Measurements from ENCODE around the gene SH3GL1.

The SH3GL1 gene, protein sequence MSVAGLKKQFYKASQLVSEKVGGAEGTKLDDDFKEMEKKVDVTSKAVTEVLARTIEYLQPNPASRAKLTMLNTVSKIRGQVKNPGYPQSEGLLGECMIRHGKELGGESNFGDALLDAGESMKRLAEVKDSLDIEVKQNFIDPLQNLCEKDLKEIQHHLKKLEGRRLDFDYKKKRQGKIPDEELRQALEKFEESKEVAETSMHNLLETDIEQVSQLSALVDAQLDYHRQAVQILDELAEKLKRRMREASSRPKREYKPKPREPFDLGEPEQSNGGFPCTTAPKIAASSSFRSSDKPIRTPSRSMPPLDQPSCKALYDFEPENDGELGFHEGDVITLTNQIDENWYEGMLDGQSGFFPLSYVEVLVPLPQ

GRCh38 chr19:4400135-4400936 is at the start of gene SH3GL1:
SH3GL1 (minus strand) TSS chr19:4400547; CDS start chr19:4400368, 179 bp downstream.
- FAIRE-seq = no peak

DNA sequence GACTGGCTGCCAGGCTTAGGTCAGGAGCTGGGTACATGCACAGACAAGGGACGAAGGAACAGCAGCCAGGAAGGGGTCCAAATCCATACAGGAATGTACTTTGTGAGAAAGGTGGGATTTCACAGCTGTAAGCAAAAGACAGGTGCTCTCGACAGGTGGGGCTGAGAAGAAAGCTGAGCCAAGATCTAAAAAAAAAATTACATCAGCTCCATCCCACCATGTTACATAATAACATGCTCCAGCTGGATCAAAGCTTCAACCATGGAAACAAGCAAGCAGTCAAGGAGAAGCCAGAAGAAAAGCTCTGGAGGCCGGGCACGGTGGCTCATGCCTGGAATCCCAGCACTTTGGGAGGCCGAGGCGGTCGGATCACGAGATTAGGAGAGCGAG is 49.3 kb upstream of the SH3GL1 start:
- no peak for FAIRE-seq

DNA sequence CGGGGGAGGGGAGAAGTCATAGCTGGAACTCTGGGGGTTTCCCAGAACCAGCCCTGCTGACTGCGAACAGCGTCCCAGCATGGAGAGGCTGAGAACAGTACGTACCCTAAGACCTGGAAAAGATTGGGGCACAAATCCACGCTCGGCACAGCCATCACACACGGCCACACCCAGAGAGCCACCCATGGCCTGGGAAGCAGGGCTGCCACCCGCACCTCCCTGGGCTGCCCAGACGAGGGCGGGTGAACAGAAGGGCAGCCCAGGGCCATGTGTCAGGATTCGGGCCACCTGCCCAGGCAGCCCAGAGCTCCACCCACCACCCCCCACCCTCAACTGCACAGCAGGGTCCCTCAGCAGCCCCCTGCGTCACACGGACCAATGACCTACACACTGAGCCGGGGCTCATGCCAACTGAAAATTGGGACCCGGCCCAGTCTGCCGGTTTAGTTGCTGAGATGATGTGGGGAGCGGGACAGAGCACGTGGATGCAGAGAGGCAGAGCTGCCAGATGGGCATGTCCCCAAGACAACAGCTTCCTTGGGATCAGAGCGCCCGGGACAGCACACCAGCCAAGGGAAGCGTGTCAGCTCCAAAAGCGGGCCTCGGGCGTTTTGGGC is 48.8 kb upstream of the SH3GL1 start:
- FAIRE-seq = no peak

- no peak for FAIRE-seq
These were observed 48.0 kb upstream of the SH3GL1 start for GRCh38 chr19:4448147-4448985.

DNA sequence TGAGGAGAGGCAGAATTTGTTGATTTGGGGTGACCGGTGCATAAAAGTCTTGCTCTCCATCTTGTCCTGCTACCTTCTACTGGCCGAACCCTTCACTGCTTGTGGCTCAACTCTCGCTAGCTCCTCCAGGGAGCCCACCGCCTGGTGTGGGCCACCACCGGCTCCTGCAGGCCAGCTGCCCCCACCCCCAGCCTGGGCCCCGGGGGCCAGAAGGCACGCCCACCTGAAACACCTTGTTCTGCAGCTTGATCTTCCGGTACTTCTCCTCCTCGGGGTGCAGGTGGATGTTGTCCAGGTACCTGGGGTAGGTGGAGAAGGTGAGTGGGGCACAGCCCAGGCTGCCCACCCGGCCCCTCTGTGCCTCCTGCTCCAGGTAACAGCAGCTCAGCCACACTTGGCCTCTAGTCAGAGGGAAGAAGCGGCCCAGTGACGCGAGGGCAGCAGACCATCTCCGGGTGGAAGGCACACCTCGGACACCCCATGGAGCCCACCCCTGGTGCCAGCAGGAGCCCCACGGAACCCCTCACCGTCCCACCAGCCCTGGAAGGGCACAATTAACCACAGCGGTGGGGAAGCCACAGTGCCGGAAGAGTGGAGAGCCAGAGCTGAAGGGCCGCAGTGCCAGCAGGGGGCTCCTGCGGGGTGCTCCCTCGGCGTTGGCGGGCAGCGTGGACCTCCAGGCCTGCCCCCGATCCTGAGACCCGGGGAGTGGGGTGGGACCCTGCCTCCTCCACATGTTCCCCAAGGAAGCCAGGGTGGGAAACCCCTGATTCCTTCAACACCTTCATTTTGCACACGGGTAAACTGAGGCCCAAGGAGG is 47.2 kb upstream of the SH3GL1 start:
- no peak for FAIRE-seq

GRCh38 chr19:4446704-4447200 is 46.4 kb upstream of the SH3GL1 start:
- FAIRE-seq = no peak

- no peak for FAIRE-seq
These were observed 45.8 kb upstream of the SH3GL1 start for GRCh38 chr19:4445963-4446703.

GRCh38 chr19:4444765-4445741 is 44.7 kb upstream of the SH3GL1 start:
- FAIRE-seq = no peak

- FAIRE-seq = no peak
These were observed 43.8 kb upstream of the SH3GL1 start for GRCh38 chr19:4443966-4444764.

- no peak for FAIRE-seq
These were observed 42.8 kb upstream of the SH3GL1 start for GRCh38 chr19:4443188-4443587.

DNA sequence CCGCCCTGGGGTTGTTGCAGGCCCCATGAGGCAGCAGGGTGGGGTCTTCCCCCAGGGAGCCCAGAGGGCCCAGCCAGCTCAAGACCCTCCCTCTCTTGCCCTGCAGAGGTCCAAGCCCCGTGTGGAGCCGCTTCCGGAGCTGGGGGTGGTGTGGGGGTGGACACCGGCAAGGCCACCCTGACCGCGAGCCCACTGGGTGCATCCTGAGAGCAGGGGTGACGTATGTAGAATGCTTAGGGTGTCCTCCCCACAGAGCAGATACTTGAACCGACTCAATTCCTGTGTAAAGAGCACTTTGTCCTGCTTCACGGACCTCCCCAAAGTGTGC is 42.4 kb upstream of the SH3GL1 start:
- no peak for FAIRE-seq

GRCh38 chr19:4441994-4442818 is 41.9 kb upstream of the SH3GL1 start:
- no peak for FAIRE-seq

DNA sequence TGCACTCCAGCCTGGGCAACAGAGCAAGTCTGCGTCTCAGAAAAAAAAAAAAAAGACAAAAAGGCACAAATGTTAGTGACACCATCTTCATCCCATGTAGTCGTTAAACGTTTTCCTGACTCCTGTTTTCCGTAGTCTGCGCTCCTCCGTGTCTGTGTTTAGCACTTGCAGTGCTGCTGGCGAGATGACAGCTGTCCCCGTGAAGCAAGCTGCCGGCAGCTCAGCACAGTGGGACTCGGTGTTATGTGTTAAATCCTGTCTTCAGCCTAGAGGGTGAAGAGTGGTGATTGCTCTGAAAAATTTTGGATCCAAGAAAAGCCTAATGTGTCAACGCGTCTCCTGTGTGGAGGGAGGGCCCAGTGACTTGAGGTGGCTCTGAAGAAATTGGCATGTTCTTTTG is 38.9 kb upstream of the SH3GL1 start:
- no peak for FAIRE-seq

GRCh38 chr19:4437103-4437502 is 36.8 kb upstream of the SH3GL1 start:
- no peak for FAIRE-seq

DNA sequence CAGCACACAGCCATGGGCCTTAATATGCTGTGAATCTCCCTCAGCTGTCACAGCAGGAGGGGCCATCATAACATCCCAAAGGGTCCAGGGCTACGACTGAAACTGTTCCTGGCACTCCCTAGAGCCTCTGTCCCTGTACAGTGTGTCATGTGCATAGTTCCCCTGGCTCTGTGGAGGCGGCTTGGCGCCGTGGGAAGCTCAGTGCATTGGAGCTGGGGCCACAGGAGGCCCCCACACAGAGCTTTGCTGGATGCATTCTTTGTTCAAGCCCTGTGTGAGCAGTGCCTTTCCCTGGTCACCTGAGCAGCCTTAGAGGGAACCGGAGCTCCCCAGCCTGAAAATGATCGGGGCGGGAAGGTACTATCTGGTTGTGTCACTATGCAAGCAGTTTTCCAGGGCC is 35.9 kb upstream of the SH3GL1 start:
- FAIRE-seq = no peak

GRCh38 chr19:4434391-4434790 is 34.0 kb upstream of the SH3GL1 start:
- FAIRE-seq = no peak

GRCh38 chr19:4432918-4433506 is 32.7 kb upstream of the SH3GL1 start:
- FAIRE-seq = no peak
